Testis (tissue), 2 donors: ENCODE data around the gene DACH1.

Experiments
- CTCF ChIP-seq, 3 experiments: fragments of 450-650 bp in 2 of 3; fragments of 200-600 bp in 1 of 3; sonication (generic) in 1 of 3; IDR thresholded peaks; one replicate each; pipeline ENCODE4 v1.5.1; 2016 to 2019; ENCODE audit warnings: antibody characterized with exemption in 3 of 3, mild to moderate bottlenecking in 2 of 3, moderate library complexity in 1 of 3
- POLR2A ChIP-seq: fragments of 450-650 bp; IDR thresholded peaks from one replicate; pipeline ENCODE4 v1.6.1; 2017; ENCODE audit warnings: antibody characterized with exemption, mild to moderate bottlenecking, moderate library complexity

- TF ChIP-seq CTCF (IDR thresholded peaks at IDR 0.05) (no peak), POLR2A (no peak)
Measured at GRCh38 chr13:71801781-71802180, 65.2 kb downstream of the DACH1 start.
